ENCODE results near the gene DCTPP1. TPM values are rescaled to one million over a fixed set of nuclear protein-coding genes. Genes with fewer than 3 reads are reported as not detected.
A peak's percentile ranks its signal among the peaks of the same experiment; 100 is the strongest.

DCTPP1 gene
- polyA plus RNA-seq, 10 donors: 22.9 to 38.5 (median 27.9) TPM

DNA sequence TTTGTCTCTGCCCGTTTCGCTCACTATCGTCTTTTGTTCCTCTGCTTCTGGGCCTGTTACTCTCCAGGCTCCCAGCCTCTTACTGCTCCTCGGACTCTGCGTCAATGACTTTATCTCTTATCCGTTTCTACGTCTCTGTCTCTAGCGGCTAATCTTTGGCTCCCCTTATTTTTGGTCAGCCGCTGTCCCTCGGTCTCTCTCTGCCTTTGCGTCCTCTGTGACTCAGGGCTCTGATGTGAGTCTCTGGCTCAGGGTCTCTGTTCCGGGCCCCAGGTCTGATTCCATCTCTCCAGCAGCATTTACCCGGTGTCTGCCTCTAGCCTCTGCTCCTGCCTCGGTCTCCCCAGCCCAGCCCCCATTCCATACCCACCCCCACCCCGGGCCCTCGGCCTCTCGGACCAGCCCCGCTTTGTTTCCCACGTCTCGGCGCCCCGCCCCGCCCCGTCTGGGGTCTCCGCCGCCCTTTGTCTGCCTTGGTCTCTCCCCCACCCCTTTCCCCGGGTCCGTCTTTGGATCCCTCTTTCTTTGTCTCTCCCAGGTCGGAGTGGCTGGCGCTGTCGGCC, 35.2 kb downstream of the DCTPP1 start:
- peak in 1 of 3 donors; percentile 78 for DNase-seq

GRCh38 chr16:30383521-30383920, 46.3 kb downstream of the DCTPP1 start:
- DNase-seq: peak in 2 of 3 donors; percentile 77 to 90

DNA sequence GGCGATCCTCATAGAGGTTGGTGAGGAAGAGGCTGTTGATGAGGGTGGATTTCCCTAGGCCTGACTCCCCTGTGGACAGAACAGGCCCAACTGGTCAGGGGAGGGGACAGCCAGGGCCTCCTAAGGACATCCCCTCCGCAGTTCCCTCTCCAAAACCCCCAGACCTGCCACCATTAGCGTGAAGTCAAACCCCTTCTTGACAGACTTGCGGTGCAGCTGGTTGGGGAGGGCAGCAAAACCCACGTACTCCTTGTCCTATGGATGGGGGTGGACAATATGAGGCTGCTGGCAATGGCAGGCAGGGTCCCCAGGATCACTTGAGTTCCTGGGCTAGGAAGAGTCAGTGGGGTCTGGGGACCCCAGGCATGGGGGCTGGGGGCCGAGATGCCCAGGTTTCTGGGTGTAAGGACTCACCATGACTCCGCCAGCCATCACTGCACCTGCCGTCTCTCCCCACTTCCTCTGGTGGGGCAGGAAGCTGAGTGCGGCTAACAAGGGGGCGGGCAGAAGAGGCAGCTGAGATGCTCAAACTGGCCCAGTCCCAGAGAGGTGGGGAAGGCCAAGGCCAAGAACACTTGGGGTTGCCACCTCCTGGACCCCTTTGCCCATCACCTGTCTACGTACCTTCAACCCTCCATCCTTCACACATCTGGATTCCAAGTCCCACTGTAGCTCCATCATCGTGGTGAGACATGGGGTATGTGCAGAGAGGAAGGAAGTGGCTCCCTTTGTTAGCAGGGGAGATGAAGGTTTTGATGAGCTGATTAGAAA, 47.5 kb downstream of the DCTPP1 start, which contains the start of gene SEPTIN1:
Gene SEPTIN1 (minus strand): TSS at position 451 of the 771 bp plus-strand sequence. CDS start 19 bp downstream, at position 432.
- DNase-seq: no peak

DNA sequence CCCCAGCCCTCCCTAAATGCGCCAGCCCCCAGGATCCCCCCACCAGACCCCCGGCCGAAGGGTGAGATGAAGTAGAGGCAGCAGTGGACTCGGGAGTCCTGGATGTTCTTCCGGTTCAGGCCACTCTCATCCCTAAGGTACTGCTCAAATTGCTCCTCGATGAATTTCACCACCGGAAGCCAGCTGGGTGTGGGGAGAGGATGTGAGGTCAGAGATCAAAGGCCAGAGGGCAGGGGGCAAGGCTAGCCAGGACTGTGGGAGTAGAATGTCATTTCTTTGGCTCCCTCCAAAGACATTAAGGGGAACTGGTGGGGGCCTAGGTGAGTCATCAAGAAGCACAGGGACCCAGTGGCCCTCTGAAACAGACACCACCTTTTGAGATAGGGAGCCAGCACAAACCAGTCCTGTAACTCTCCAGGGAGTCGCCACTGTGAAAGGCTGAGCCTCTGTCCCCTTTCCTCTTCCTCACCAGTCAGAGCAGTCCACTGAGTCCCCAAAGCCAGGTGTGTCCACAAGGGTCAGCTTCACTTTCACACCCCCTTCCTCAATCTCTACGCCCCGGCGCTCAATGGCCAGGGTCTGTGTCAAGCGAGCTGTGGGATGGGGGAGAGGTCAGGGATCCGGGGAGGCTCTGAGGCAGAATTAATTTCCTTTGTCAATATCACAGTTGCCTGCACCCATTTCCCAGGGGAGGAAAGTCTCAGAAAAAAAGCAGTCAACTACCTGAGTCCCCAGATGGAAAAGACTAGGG, 48.4 kb downstream of the DCTPP1 start:
- no peak for DNase-seq

- DNase-seq: no peak
These were observed 49.0 kb downstream of the DCTPP1 start for GRCh38 chr16:30380803-30381208.

- no peak for DNase-seq
These were observed 49.6 kb downstream of the DCTPP1 start for GRCh38 chr16:30380072-30380802.

- DNase-seq: no peak
These were observed 50.6 kb downstream of the DCTPP1 start for GRCh38 chr16:30379158-30379783.

GRCh38 chr16:30378236-30379157, 51.3 kb downstream of the DCTPP1 start:
- peak; percentile 98 to 99 (median 99) for DNase-seq

DNA sequence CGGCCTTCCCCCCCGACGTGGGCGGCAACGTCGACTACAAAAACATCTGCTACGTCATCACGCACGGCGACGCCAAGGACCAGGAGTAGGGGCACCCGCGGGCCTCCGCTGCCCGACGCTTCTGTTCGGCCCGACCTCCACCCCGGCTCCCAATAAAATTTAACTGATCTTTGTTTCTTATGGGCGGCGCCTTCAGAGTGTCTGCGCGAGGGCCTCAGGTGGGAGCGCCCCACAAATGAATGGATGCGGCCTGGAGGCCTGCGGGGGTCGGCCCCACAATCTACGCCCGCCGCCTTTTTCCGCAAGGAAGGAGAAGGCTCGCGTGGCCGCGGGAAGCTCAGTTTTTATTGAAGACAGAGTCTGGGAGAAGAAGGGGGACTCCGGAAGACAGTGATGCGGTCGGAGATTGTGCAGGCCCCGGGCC, 52.0 kb downstream of the DCTPP1 start:
- peak; percentile 88 to 96 (median 94) for DNase-seq

DNA sequence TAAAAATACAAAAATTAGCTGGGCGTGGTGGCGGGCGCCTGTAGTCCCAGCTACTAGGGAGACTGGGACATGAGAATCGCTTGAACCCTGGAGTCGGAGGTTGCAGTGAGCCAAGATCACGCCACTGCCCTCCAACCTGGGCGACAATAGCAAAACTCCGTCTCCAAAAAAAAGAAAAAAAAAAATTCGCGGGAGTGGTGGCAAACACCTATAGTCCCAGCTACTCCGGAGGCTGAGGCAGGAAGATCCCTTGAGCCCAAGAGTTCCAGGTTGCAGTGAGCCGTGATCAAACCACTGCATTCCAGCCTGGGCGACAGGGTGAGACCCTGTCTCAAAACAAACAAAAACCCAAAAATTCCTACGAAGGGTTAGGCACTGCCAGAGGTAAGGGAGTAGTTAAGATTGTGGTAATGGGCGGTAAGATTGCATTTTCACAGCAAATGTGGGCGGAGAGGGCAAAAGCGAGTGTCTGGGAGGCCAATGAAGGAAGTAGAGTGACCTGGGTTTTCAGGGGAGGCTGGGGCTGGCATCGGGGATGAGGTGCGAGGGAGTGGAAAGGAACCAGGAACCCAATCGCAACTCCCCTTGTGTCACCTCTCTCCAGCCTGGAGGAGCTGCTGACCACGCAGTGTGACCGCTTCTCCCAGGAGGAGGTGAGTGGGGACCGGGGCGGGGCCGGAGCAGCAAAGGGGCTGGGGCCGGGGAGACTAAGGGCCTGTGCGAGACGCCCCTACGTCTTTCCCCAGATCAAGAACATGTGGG, 52.6 kb downstream of the DCTPP1 start:
- DNase-seq: no peak

- DNase-seq: peak in 1 of 3 donors; percentile 17
These were observed 53.3 kb downstream of the DCTPP1 start for GRCh38 chr16:30376461-30376902.

GRCh38 chr16:30375864-30376263, 54.0 kb downstream of the DCTPP1 start:
- no peak for DNase-seq

GRCh38 chr16:30374538-30374937, 55.3 kb downstream of the DCTPP1 start, which contains the start of gene MYL11:
Gene MYL11 (plus strand): TSS chr16:30374802. CDS start chr16:30374858, 56 bp downstream.
- DNase-seq: peak in 1 of 3 donors; percentile 75

Other genes starting within 250 kb of the DCTPP1 start
- 10 to 100 TPM; 10.2 to 65.9 (median 16.0) TPM for gene CORO1A, start 246.4 kb downstream of the DCTPP1 start, polyA plus RNA-seq (ENCODE audit: insufficient read length in 10 of 10)
- 10 to 100 TPM; 14.1 to 35.4 (median 23.4) TPM for gene BOLA2B, start 236.4 kb downstream of the DCTPP1 start, polyA plus RNA-seq (ENCODE audit: insufficient read length in 10 of 10)
- 10 to 100 TPM; 10.4 to 24.7 (median 15.7) TPM for gene SLX1A, start 236.2 kb downstream of the DCTPP1 start, polyA plus RNA-seq (ENCODE audit: insufficient read length in 10 of 10)
- gene SULT1A3, start 230.8 kb downstream of the DCTPP1 start, polyA plus RNA-seq (ENCODE audit: insufficient read length in 10 of 10): 1 to 10 TPM; 1.5 to 6.4 (median 2.9) TPM
- 10 to 100 TPM in 4 of 10 donors, 1 to 10 TPM in 6; 1.9 to 29.3 (median 4.3) TPM for gene NPIPB13, start 181.6 kb downstream of the DCTPP1 start, polyA plus RNA-seq (ENCODE audit: insufficient read length in 10 of 10)
- gene CD2BP2, start 74.7 kb downstream of the DCTPP1 start, polyA plus RNA-seq (ENCODE audit: insufficient read length in 10 of 10): 10 to 100 TPM; 28.4 to 43.0 (median 33.1) TPM
- 10 to 100 TPM; 26.6 to 33.6 (median 29.4) TPM for gene TBC1D10B, start 59.5 kb downstream of the DCTPP1 start, polyA plus RNA-seq (ENCODE audit: insufficient read length in 10 of 10)
- 1,000 to 10,000 TPM; 4,606 to 8,402 (median 7,909) TPM for gene MYL11, start 55.2 kb downstream of the DCTPP1 start, polyA plus RNA-seq (ENCODE audit: insufficient read length in 10 of 10)
- gene SEPTIN1, start 47.5 kb downstream of the DCTPP1 start, polyA plus RNA-seq (ENCODE audit: insufficient read length in 10 of 10): 1 to 10 TPM in 9 of 10 donors, under 1 TPM in 1; 0.94 to 9.0 (median 3.0) TPM
- gene ZNF48, start 34.6 kb downstream of the DCTPP1 start, polyA plus RNA-seq (ENCODE audit: insufficient read length in 10 of 10): 1 to 10 TPM; 4.8 to 8.4 (median 5.9) TPM
- 1 to 10 TPM; 3.0 to 7.0 (median 4.0) TPM for gene ZNF771, start 22.4 kb downstream of the DCTPP1 start, polyA plus RNA-seq (ENCODE audit: insufficient read length in 10 of 10)
- gene SEPHS2, start 15.8 kb upstream of the DCTPP1 start, polyA plus RNA-seq (ENCODE audit: insufficient read length in 10 of 10): 10 to 100 TPM; 14.1 to 22.6 (median 15.9) TPM
- gene ITGAL, start 42.7 kb upstream of the DCTPP1 start, polyA plus RNA-seq (ENCODE audit: insufficient read length in 10 of 10): 1 to 10 TPM; 1.5 to 8.7 (median 2.7) TPM
- gene ZNF768, start 96.5 kb upstream of the DCTPP1 start, polyA plus RNA-seq (ENCODE audit: insufficient read length in 10 of 10): 10 to 100 TPM; 22.7 to 31.9 (median 25.3) TPM
- gene ZNF747, start 104.8 kb upstream of the DCTPP1 start, polyA plus RNA-seq (ENCODE audit: insufficient read length in 10 of 10): 1 to 10 TPM; 5.7 to 7.6 (median 6.6) TPM
- gene ZNF764, start 128.3 kb upstream of the DCTPP1 start, polyA plus RNA-seq (ENCODE audit: insufficient read length in 10 of 10): 1 to 10 TPM; 5.6 to 8.5 (median 6.3) TPM
- 10 to 100 TPM in 1 of 10 donors, 1 to 10 TPM in 9; 5.9 to 10.1 (median 8.1) TPM for gene ZNF688, start 141.7 kb upstream of the DCTPP1 start, polyA plus RNA-seq (ENCODE audit: insufficient read length in 10 of 10)
- 10 to 100 TPM in 8 of 10 donors, 1 to 10 TPM in 2; 8.2 to 16.8 (median 11.7) TPM for gene ZNF785, start 155.7 kb upstream of the DCTPP1 start, polyA plus RNA-seq (ENCODE audit: insufficient read length in 10 of 10)
- 1 to 10 TPM; 6.4 to 8.8 (median 7.5) TPM for gene ZNF689, start 180.4 kb upstream of the DCTPP1 start, polyA plus RNA-seq (ENCODE audit: insufficient read length in 10 of 10)
- 10 to 100 TPM; 17.8 to 27.5 (median 22.2) TPM for gene PRR14, start 220.9 kb upstream of the DCTPP1 start, polyA plus RNA-seq (ENCODE audit: insufficient read length in 10 of 10)
- 10 to 100 TPM; 25.1 to 38.8 (median 35.1) TPM for gene FBRS, start 228.4 kb upstream of the DCTPP1 start, polyA plus RNA-seq (ENCODE audit: insufficient read length in 10 of 10)